SK-N-MC (cell line): Measurements from ENCODE around the gene NRXN3.

Experiments used
- DNase-seq: peaks from one replicate; pipeline ENCODE4 v3.0.0-alpha.2; 2011; ENCODE audit warnings: low read depth, low spot score
- H3K27ac ChIP-seq: fragments of 200-600 bp; sonication (generic); 2 replicates; pipeline ENCODE4 v1.5.1; 2016; ENCODE audit warnings: mixed run types
- H3K36me3 ChIP-seq: fragments of 200-600 bp; sonication (generic); 2 replicates; pipeline ENCODE4 v1.6.1; 2017; ENCODE audit warnings: antibody characterized with exemption, low read length, mixed read lengths; ENCODE audit not compliant: insufficient read depth
- H3K4me3 ChIP-seq: fragments of 200-600 bp; sonication (generic); 2 replicates; pipeline ENCODE4 v1.5.1; 2016
- H3K9ac ChIP-seq: fragments of 200-600 bp; sonication (generic); 2 replicates; pipeline ENCODE4 v1.8.0; 2017; ENCODE audit warnings: mixed run types, mixed read lengths; ENCODE audit not compliant: insufficient read length
- H3K9me3 ChIP-seq: fragments of 200-600 bp; sonication (generic); 2 replicates; pipeline ENCODE4 v1.6.1; 2017; ENCODE audit warnings: low read depth, mild to moderate bottlenecking, antibody characterized with exemption, low read length, moderate library complexity, mixed read lengths
- EZH2 ChIP-seq: fragments of 200-600 bp; sonication (generic); IDR thresholded peaks from one replicate; pipeline ENCODE4 v1.6.1; 2017; ENCODE audit warnings: antibody characterized with exemption
- FOXP2 ChIP-seq: optimal IDR thresholded peaks from 2 replicates; pipeline ENCODE3; 2011; ENCODE audit warnings: mild to moderate bottlenecking, moderate library complexity; ENCODE audit not compliant: insufficient read depth; ENCODE audit errors: extremely low read length, control extremely low read depth
- POLR2AphosphoS5 ChIP-seq: IDR thresholded peaks from 2 replicates; pipeline ENCODE4 v1.6.1; 2012; ENCODE audit warnings: mild to moderate bottlenecking, low read depth, low read length, borderline replicate concordance

The NRXN3 gene

GRCh38 chr14:78598046-78598920 is 428.1 kb downstream of the NRXN3 start:
- Histone ChIP-seq H3K27ac (no peak overlapping the region), H3K4me3 (0 out of 2 replicates have a peak overlapping the region, but pooled peaks have one; percentile 25), H3K9ac (no peak overlapping the region), H3K9me3 (no peaks in the 10 kb centered on the region), H3K36me3 (no peaks in the 10 kb centered on the region)
- DNase-seq = no peak
- TF ChIP-seq POLR2AphosphoS5 = no peak
- TF ChIP-seq FOXP2 = no peak
- TF ChIP-seq EZH2 = no peak

- H3K4me3 ChIP-seq = no peak overlapping the region
- H3K36me3 ChIP-seq = no peaks in the 10 kb centered on the region
- no peak for DNase-seq
- no peaks in the 10 kb centered on the region for H3K9me3 ChIP-seq
- no peak overlapping the region for H3K9ac ChIP-seq
- H3K27ac ChIP-seq = no peak overlapping the region
- TF ChIP-seq EZH2 = no peak
- TF ChIP-seq POLR2AphosphoS5 = no peak
These were observed 435.0 kb downstream of the NRXN3 start for GRCh38 chr14:78605025-78605762.

GRCh38 chr14:78605897-78606500 is 435.8 kb downstream of the NRXN3 start:
- TF ChIP-seq FOXP2 = no peak
- no peak for TF ChIP-seq POLR2AphosphoS5
- TF ChIP-seq EZH2 = no peak
- no peak for DNase-seq
- Histone ChIP-seq H3K9me3 (no peaks in the 10 kb centered on the region), H3K27ac (no peak overlapping the region), H3K4me3 (no peak overlapping the region), H3K9ac (no peak overlapping the region), H3K36me3 (no peaks in the 10 kb centered on the region)

GRCh38 chr14:78608998-78609787 is 439.0 kb downstream of the NRXN3 start:
- no peaks in the 10 kb centered on the region for H3K9me3 ChIP-seq
- no peak overlapping the region for H3K9ac ChIP-seq
- H3K4me3 ChIP-seq = no peak overlapping the region
- DNase-seq = no peak
- TF ChIP-seq FOXP2 = no peak
- TF ChIP-seq POLR2AphosphoS5 = no peak
- TF ChIP-seq EZH2 = no peak
- H3K36me3 ChIP-seq = no peaks in the 10 kb centered on the region
- no peak overlapping the region for H3K27ac ChIP-seq

- Histone ChIP-seq H3K9ac (no peak overlapping the region), H3K27ac (no peak overlapping the region), H3K4me3 (no peak overlapping the region), H3K9me3 (no peaks in the 10 kb centered on the region), H3K36me3 (no peaks in the 10 kb centered on the region)
- DNase-seq = no peak
- no peak for TF ChIP-seq POLR2AphosphoS5
- no peak for TF ChIP-seq FOXP2
- no peak for TF ChIP-seq EZH2
These were observed 440.8 kb downstream of the NRXN3 start for GRCh38 chr14:78610994-78611393.

GRCh38 chr14:78611796-78612571 is 441.8 kb downstream of the NRXN3 start:
- Histone ChIP-seq H3K9ac (no peak overlapping the region), H3K27ac (no peak overlapping the region), H3K36me3 (no peaks in the 10 kb centered on the region), H3K9me3 (no peaks in the 10 kb centered on the region), H3K4me3 (no peak overlapping the region)
- no peak for TF ChIP-seq EZH2
- no peak for TF ChIP-seq POLR2AphosphoS5
- no peak for TF ChIP-seq FOXP2
- DNase-seq = no peak

GRCh38 chr14:78612666-78613065 is 442.5 kb downstream of the NRXN3 start:
- Histone ChIP-seq H3K9me3 (no peaks in the 10 kb centered on the region), H3K4me3 (no peak overlapping the region), H3K27ac (no peak overlapping the region), H3K9ac (no peak overlapping the region), H3K36me3 (no peaks in the 10 kb centered on the region)
- no peak for DNase-seq
- TF ChIP-seq EZH2 = no peak
